ENCODE measurements around the gene PDZD2.

GRCh38 chr5:32109236-32109635 lies 470.3 kb downstream of the PDZD2 start:
- TF ChIP-seq, protein P1, sequence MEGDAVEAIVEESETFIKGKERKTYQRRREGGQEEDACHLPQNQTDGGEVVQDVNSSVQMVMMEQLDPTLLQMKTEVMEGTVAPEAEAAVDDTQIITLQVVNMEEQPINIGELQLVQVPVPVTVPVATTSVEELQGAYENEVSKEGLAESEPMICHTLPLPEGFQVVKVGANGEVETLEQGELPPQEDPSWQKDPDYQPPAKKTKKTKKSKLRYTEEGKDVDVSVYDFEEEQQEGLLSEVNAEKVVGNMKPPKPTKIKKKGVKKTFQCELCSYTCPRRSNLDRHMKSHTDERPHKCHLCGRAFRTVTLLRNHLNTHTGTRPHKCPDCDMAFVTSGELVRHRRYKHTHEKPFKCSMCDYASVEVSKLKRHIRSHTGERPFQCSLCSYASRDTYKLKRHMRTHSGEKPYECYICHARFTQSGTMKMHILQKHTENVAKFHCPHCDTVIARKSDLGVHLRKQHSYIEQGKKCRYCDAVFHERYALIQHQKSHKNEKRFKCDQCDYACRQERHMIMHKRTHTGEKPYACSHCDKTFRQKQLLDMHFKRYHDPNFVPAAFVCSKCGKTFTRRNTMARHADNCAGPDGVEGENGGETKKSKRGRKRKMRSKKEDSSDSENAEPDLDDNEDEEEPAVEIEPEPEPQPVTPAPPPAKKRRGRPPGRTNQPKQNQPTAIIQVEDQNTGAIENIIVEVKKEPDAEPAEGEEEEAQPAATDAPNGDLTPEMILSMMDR (IDR thresholded peaks at IDR 0.05; ENCODE audit: low read depth, low read length) = no peak
- no peak for TF ChIP-seq EZH2phosphoT487 (IDR thresholded peaks at IDR 0.05; ENCODE audit: low read depth)

Data from OCI-LY3 (cell line).